Activated naive CD8-positive, alpha-beta T cell (primary cell): Measurements from ENCODE around the gene FOLR2.

Source experiments
- H3K27ac Mint-ChIP-seq: one replicate; pipeline ENCODE4 v1.8.0; 2021; ENCODE audit warnings: mixed read lengths
- H3K27me3 Mint-ChIP-seq: one replicate; pipeline ENCODE4 v1.8.0; 2021; ENCODE audit warnings: mixed read lengths
- H3K36me3 Mint-ChIP-seq: one replicate; pipeline ENCODE4 v1.8.0; 2021; ENCODE audit warnings: mixed read lengths
- H3K4me1 Mint-ChIP-seq: one replicate; pipeline ENCODE4 v1.8.0; 2021; ENCODE audit warnings: low read depth, mixed read lengths
- H3K4me3 Mint-ChIP-seq: one replicate; pipeline ENCODE4 v1.8.0; 2021; ENCODE audit warnings: mild to moderate bottlenecking, mixed read lengths
- H3K9me3 Mint-ChIP-seq: one replicate; pipeline ENCODE4 v1.8.0; 2021; ENCODE audit warnings: low read depth, mixed read lengths

Gene FOLR2

DNA sequence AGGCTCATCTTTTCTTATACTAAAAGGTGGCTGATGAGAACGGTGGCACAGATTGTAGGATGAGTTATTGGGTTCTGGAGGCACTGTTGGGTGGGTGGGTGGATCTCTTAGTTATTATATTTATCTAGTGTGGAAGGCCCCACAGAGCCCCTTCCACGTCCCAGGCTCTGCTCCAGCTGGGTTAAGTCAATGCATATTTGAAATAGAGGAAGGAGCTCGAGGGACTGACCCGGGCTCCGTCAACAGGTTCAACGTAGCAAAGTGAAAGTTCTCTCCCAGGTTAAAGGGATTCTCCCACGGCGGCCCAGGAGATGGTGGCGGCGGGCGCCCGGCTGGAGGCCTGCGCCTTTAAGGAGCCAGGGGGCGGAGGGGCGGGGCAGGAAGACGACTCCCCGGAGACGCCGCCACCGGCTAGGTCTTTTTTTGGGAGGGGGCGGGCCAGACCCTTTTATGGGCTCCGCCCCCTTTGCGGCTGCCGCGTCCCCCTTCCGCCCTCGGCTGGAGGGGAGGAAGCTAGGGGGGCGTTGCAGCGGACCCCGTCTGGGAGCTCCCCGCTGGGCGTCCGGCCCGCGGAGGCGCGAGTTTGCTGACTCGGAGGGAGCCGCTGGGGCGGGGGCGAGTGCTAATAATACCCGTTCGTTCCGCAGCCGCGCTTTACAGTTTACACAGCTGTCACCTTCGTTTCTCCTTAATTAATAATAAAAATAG is 6.5 kb downstream of the FOLR2 start:
- no peaks in the 10 kb centered on the region for H3K36me3 Mint-ChIP-seq
- H3K27me3 Mint-ChIP-seq, result no peaks in the 10 kb centered on the region
- H3K9me3 Mint-ChIP-seq, result no peaks in the 10 kb centered on the region
- H3K27ac Mint-ChIP-seq, result peak overlapping the region; percentile 80
- peak overlapping the region; percentile 87 for H3K4me3 Mint-ChIP-seq
- peaks cover 21% of the 10 kb centered on the region for H3K4me1 Mint-ChIP-seq

DNA sequence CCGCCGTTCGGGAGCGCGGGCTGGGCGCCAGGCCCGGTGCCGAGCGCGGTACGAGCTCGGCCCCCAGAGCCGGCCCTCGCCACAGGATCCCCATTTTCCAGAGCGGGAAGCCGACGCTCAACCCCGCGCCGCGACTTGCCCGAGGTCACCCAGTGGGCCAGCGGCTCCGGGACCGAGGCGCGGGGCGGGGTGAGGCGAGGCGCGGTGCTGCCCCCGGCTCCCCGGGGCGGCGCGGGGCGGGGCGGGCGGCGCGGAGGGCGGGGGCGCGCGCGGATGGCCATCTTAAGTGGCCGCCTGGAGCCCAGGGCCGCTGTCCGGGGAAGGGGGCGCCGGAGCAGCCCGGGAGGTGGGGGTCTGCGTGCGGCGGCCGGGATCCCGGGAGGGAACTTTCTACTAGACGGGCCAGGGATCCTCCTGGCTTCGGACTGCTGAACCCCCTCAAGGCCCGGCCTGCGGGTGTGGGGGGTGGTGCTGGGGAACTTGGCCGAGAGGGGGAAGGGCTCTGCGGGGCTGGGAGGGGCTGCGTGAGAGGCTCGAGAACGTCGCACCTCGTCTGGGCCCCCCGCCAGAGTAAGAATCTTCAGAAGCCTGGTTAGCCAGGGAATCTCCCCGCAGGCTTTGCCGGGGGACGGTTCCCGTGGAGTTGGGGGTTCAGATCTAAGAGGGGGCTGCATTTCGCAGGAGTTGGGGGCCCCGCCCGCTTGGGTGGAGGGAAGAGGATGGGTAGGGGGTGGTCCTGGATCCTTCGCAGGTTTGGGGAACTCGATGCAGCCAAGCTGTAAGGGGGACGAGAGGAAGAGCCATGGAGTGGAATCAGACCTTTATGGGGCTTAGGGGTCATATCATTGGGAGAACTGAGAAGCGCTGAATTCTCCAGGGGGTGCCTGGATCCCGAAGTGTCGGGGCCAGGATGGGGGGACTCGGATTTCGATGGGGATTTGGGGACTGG is 7.3 kb downstream of the FOLR2 start:
- H3K9me3 Mint-ChIP-seq, result no peaks in the 10 kb centered on the region
- H3K4me3 Mint-ChIP-seq, result peak overlapping the region; percentile 91
- peaks cover 21% of the 10 kb centered on the region for H3K4me1 Mint-ChIP-seq
- no peaks in the 10 kb centered on the region for H3K36me3 Mint-ChIP-seq
- H3K27me3 Mint-ChIP-seq, result no peaks in the 10 kb centered on the region
- peak overlapping the region; percentile 94 for H3K27ac Mint-ChIP-seq

DNA sequence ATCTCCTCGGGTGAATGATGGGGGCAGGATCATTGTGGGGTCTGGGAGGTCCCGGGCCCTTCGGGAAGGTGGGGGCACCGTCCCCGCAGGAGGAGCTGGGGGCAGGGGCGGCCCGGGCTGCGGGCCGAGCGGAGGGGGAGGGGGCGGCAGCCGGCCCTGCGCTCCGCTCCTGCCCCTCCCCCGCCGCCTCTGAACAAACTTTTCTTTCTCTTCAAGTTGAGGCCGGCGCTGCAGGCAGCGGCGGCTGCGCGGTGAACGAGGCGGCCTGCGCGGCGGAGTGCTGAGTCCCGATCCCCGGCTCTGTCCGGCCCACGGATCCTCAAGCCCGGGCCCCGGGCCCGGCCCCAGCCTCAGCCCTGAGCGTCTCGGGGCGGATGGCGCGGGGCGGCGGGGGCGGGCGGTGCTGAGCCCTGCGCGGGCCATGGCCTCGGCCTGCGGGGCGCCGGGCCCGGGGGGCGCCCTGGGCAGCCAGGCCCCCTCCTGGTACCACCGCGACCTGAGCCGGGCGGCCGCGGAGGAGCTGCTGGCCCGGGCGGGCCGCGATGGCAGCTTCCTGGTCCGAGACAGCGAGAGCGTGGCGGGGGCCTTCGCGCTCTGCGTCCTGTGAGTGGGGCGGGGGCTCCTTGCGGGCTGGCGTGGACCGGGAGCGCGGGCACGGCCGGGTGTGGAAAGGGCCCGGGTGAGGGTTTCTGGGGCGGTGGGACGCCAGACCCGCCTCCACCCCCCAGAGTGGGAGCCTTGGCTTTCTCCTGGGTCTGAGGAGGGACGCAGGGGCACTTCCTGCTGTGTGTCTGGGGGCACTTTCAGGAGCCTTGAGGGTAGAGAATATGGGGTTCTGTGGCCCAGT is 8.2 kb downstream of the FOLR2 start, which contains the start of gene INPPL1:
Gene INPPL1, plus strand, starts transcription at position 204 of the 847 bp plus-strand sequence. Its CDS starts 218 bp downstream, at position 422.
- peaks cover 21% of the 10 kb centered on the region for H3K4me1 Mint-ChIP-seq
- H3K4me3 Mint-ChIP-seq, result peak within 1 kb of the TSS; percentile 94
- H3K27ac Mint-ChIP-seq, result peak within 1 kb of the TSS; percentile 97
- no peaks in the 10 kb centered on the region for H3K9me3 Mint-ChIP-seq
- no peaks in the 10 kb centered on the region for H3K36me3 Mint-ChIP-seq
- no peaks in the 10 kb centered on the region for H3K27me3 Mint-ChIP-seq

DNA sequence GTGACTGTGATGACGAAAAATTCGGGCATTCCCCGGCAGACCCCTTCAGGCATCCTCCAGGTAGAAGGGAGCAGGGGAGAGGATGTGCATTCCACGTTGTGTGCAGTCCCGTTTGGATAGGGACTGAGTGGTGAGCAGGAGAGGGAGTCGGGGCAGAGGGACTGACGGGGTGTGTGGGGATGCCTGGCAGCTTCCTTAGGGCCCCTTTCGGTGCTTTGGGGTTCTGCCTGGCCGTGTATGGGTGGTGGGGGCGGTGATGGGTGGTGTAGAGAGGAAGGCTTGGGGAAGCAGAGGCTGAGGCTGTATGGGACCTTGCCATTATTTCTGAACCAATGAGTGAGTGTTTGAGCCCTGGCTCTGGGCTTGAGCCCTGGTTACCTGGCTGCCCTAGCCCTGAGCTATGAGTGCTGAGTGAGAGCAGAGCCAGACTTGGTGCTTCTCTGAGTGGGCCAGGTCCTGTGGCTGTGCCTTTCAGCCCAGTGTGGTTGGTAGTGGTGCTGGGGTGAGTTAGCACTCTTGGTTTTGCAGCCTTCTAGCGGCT is 8.9 kb downstream of the FOLR2 start:
- H3K27ac Mint-ChIP-seq, result peak overlapping the region; percentile 97
- no peaks in the 10 kb centered on the region for H3K9me3 Mint-ChIP-seq
- H3K27me3 Mint-ChIP-seq, result no peaks in the 10 kb centered on the region
- peaks cover 21% of the 10 kb centered on the region for H3K4me1 Mint-ChIP-seq
- H3K4me3 Mint-ChIP-seq, result peak overlapping the region; percentile 94
- no peaks in the 10 kb centered on the region for H3K36me3 Mint-ChIP-seq

DNA sequence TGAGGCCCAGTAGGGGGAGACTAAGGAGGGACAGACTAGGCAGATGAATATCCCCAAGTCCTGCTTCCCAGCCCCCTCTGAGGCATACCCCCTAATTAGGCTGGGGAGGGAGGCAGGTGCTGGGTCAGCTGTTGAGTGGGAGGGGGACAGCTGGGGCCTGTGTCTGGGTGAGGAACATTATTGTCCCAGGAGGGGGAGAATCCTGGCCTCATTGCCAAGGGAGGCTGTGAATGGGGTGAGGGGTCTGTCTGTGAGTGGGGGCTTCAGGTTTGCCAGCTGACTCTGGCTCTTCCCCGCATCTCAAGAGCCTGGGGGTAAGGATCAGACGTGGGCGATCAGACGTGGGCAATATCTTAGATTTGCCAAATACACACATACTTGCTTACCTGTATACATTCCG is 10.1 kb downstream of the FOLR2 start:
- Mint-ChIP-seq H3K4me1 (peaks cover 18% of the 10 kb centered on the region), H3K9me3 (no peaks in the 10 kb centered on the region), H3K27ac (no peak overlapping the region), H3K27me3 (no peaks in the 10 kb centered on the region), H3K36me3 (no peaks in the 10 kb centered on the region), H3K4me3 (no peak overlapping the region)

DNA sequence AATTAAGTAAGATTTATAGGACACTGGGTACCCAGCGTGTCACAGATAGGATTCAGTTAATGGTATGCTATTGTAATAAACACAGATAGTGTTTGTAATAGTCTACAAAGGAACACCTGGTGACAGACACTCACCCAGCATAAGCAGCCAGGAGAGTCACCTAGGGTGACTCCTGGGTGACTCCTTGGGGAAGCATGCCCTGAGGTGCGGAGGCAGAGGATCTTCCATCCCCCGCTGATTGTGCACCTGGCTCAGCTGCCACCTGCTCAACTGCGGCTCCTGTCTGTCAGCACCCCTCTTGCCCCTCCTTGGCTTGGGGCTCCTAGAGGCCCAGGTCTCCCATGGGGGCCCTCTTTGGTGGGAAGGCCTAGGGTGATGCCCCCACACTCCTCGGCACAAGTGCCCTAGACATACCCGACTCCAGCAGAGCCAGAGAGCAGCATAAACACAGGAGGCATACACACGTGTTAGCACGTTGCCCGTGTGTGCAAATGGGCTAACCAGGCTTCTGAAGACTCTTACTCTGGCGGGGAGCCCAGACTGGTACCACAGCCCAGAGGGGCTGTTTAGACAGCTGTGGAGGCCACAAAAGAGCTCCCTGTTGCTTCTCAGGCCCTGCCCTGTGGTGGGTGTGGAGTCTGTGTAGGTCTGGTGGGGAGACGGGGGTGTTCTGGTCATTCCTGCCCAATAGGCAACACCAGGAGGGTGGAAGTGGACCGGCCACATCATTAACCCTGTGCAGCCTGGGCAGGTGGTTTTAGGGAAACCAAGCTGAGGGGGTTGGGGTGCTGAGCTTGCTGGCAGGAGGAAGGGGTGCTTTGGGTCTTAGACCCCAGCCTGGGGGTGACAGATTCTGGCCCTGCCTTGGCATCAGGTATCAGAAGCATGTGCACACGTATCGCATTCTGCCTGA is 11.0 kb downstream of the FOLR2 start:
- Mint-ChIP-seq H3K4me1 (peaks cover 14% of the 10 kb centered on the region), H3K9me3 (no peaks in the 10 kb centered on the region), H3K36me3 (no peaks in the 10 kb centered on the region), H3K4me3 (no peak overlapping the region), H3K27me3 (no peaks in the 10 kb centered on the region), H3K27ac (no peak overlapping the region)

DNA sequence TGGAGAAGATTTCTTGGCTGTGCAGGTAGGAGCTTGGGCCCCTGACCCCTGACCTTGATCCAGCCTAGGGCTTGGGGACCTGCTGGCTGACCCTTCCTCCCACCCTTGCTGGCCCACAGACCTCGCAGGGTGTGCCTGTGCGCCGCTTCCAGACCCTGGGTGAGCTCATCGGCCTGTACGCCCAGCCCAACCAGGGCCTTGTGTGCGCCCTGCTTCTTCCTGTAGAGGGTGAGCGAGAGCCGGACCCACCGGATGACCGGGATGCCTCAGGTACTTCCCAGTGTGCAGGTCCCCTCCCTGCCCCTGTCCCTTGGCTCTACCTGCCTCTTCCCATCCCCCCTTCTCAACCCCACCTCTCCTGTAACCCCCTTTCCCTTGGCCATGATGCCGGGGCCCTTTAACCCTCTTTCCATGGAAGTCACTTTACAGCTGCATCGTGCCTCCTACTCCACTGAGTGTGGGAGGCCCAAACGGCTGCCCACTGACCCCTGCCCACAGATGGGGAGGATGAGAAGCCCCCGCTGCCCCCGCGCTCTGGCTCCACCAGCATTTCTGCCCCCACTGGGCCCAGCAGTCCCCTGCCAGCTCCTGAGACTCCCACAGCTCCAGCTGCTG is 11.7 kb downstream of the FOLR2 start:
- H3K4me1 Mint-ChIP-seq, result peaks cover 11% of the 10 kb centered on the region
- no peak overlapping the region for H3K27ac Mint-ChIP-seq
- no peak overlapping the region for H3K4me3 Mint-ChIP-seq
- H3K9me3 Mint-ChIP-seq, result no peaks in the 10 kb centered on the region
- no peaks in the 10 kb centered on the region for H3K27me3 Mint-ChIP-seq
- no peaks in the 10 kb centered on the region for H3K36me3 Mint-ChIP-seq

DNA sequence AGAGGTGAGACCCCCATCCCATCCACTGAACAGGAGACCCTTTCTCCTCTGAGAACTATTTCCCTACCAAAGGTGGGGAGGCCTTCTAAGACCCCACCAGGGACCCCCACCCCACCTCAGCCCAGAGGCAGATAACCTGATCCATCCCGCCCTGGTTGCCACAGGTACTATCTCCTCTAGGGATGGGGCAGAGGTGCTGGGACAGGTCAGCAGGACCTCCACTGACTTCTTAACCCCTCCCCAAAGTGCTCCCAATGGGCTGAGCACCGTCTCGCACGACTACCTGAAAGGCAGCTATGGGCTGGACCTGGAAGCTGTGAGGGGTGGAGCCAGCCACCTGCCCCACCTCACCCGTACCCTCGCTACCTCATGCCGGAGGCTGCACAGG is 12.2 kb downstream of the FOLR2 start:
- H3K27me3 Mint-ChIP-seq, result no peaks in the 10 kb centered on the region
- H3K36me3 Mint-ChIP-seq, result no peaks in the 10 kb centered on the region
- H3K4me3 Mint-ChIP-seq, result no peak overlapping the region
- no peak overlapping the region for H3K27ac Mint-ChIP-seq
- no peaks in the 10 kb centered on the region for H3K9me3 Mint-ChIP-seq
- peaks cover 11% of the 10 kb centered on the region for H3K4me1 Mint-ChIP-seq

DNA sequence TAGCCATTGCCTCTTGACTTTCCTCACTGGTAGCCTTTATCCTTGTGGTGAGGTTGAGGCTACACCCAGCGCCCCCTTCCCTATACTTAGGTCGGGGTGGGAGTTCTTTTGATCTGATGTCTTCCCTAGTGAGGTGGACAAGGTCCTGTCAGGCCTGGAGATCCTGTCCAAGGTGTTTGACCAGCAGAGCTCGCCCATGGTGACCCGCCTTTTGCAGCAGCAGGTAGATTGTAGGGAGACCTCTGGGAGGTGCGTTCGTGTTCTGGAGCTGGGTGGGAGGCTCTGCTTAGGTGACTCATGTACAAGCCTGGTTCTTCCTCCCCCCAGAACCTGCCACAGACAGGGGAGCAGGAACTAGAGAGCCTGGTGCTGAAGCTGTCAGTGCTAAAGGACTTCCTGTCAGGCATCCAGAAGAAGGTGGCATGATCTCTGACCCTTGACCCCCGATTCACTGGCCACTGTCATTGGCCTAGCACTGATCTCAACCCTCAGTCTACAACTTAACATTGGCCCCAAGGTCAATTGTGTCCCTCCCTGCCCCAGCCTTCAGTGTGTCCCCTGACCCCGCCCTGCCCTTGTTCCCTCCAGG is 12.8 kb downstream of the FOLR2 start:
- no peak overlapping the region for H3K27ac Mint-ChIP-seq
- peaks cover 11% of the 10 kb centered on the region for H3K4me1 Mint-ChIP-seq
- H3K9me3 Mint-ChIP-seq, result no peaks in the 10 kb centered on the region
- H3K36me3 Mint-ChIP-seq, result no peaks in the 10 kb centered on the region
- H3K27me3 Mint-ChIP-seq, result no peaks in the 10 kb centered on the region
- no peak overlapping the region for H3K4me3 Mint-ChIP-seq

DNA sequence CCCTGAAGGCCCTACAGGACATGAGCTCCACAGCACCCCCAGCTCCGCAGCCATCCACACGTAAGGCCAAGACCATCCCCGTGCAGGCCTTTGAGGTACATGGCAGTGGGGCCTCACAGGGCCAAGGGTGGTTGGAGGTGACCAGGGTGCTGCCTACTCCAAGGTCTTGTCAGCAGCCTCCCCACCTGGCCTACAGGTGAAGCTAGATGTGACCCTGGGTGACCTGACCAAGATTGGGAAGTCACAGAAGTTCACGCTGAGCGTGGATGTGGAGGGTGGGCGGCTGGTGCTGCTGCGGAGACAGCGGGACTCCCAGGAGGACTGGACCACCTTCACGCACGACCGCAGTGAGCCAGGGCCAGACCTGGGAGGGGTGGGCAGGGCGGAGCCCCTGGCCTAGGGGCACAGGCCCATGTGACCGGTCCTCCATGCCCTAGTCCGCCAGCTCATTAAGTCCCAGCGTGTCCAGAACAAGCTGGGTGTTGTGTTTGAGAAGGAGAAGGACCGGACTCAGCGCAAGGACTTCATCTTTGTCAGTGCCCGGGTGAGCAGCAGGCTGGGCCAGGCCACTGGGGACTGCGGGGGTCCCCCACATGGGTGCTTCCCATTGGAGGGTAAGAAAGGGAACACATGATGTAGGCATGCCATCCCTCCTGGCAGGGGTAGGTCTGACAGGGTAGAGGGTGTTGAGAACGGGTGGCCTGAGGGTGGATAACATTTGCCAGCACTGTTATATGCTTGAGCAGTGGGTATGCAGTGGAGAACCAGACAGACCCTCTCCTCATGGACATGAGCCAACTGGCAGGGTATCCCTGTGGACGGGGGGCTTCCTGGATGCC is 13.6 kb downstream of the FOLR2 start:
- Mint-ChIP-seq H3K36me3 (no peaks in the 10 kb centered on the region), H3K27ac (no peak overlapping the region), H3K27me3 (no peaks in the 10 kb centered on the region), H3K4me1 (peaks cover 12% of the 10 kb centered on the region), H3K4me3 (no peak overlapping the region), H3K9me3 (no peaks in the 10 kb centered on the region)

DNA sequence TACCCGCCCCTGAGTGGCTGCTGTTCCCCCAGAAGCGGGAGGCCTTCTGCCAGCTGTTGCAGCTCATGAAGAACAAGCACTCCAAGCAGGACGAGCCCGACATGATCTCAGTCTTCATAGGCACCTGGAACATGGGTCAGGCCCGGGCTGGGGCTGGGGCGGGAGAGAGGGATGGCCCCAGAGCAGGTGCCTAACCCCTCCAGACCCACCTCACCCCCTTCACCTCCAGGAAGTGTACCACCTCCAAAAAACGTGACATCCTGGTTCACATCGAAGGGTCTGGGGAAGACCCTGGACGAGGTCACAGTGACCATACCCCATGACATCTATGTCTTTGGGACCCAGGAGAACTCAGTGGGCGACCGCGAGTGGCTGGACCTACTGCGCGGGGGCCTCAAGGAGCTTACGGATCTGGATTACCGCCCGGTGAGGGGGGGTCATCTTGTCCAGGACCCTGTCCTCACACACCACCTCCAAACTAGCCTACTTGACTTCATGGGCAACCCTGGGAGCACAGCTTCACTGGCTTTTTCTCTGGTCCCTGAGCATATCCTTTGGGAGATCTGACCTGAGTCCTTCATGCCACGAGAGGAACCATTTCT is 14.3 kb downstream of the FOLR2 start:
- no peaks in the 10 kb centered on the region for H3K9me3 Mint-ChIP-seq
- H3K27ac Mint-ChIP-seq, result no peak overlapping the region
- H3K4me1 Mint-ChIP-seq, result peaks cover 6% of the 10 kb centered on the region
- no peak overlapping the region for H3K4me3 Mint-ChIP-seq
- H3K27me3 Mint-ChIP-seq, result no peaks in the 10 kb centered on the region
- no peaks in the 10 kb centered on the region for H3K36me3 Mint-ChIP-seq
